BE2C (cell line): Measurements from ENCODE around the gene MDM4.
"Not testable (repeated sequence)": the region's sequence is repeated elsewhere in the genome, so short reads cannot be mapped to it uniquely, and the experiment has no call there.

ENCODE experiments used
- DNase-seq: peaks from one replicate; pipeline ENCODE4 v3.0.0-alpha.2; 2020
- H3K27me3 ChIP-seq: fragments of 250-450 bp; sonication (Bioruptor Pico); 2 replicates; pipeline ENCODE4 v1.5.1; 2020; ENCODE audit warnings: mild to moderate bottlenecking
- H3K36me3 ChIP-seq: fragments of 250-450 bp; sonication (Bioruptor Pico); 2 replicates; pipeline ENCODE4 v1.5.1; 2020; ENCODE audit warnings: mild to moderate bottlenecking
- H3K4me1 ChIP-seq: fragments of 250-450 bp; sonication (Bioruptor Pico); 2 replicates; pipeline ENCODE4 v1.5.1; 2020
- H3K4me3 ChIP-seq: 2 replicates; pipeline ENCODE4 v1.5.1; 2011; ENCODE audit warnings: low read depth, low read length
- H3K9me3 ChIP-seq: fragments of 250-450 bp; sonication (Bioruptor Pico); 2 replicates; pipeline ENCODE4 v1.5.1; 2020
- TF ChIP-seq, protein P1 (sequence below): IDR thresholded peaks from 2 replicates; pipeline ENCODE4 v1.5.1; 2012; ENCODE audit warnings: mild to moderate bottlenecking, low read depth, low read length

MDM4 gene

GRCh38 chr1:204483791-204484190 lies 32.4 kb upstream of the MDM4 start:
- DNase-seq, result no peak
- Histone ChIP-seq H3K4me1 (peaks cover 9% of the 10 kb centered on the region), H3K27me3 (no peaks in the 10 kb centered on the region), H3K4me3 (no peak overlapping the region), H3K9me3 (no peaks in the 10 kb centered on the region), H3K36me3 (no peaks in the 10 kb centered on the region)
- TF ChIP-seq, protein P1, sequence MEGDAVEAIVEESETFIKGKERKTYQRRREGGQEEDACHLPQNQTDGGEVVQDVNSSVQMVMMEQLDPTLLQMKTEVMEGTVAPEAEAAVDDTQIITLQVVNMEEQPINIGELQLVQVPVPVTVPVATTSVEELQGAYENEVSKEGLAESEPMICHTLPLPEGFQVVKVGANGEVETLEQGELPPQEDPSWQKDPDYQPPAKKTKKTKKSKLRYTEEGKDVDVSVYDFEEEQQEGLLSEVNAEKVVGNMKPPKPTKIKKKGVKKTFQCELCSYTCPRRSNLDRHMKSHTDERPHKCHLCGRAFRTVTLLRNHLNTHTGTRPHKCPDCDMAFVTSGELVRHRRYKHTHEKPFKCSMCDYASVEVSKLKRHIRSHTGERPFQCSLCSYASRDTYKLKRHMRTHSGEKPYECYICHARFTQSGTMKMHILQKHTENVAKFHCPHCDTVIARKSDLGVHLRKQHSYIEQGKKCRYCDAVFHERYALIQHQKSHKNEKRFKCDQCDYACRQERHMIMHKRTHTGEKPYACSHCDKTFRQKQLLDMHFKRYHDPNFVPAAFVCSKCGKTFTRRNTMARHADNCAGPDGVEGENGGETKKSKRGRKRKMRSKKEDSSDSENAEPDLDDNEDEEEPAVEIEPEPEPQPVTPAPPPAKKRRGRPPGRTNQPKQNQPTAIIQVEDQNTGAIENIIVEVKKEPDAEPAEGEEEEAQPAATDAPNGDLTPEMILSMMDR, result no peak

- H3K4me1 ChIP-seq, H3K9me3 ChIP-seq, DNase-seq, H3K36me3 ChIP-seq, H3K4me3 ChIP-seq, H3K27me3 ChIP-seq: not testable (repeated sequence)
Measured at GRCh38 chr1:204486513-204487255, 29.5 kb upstream of the MDM4 start.

GRCh38 chr1:204487256-204487615 lies 29.0 kb upstream of the MDM4 start:
- H3K27me3 ChIP-seq, result no peaks in the 10 kb centered on the region
- no peak for DNase-seq
- no peaks in the 10 kb centered on the region for H3K4me1 ChIP-seq
- TF ChIP-seq, protein P1, result no peak
- H3K9me3 ChIP-seq, result no peaks in the 10 kb centered on the region
- H3K4me3 ChIP-seq, result no peak overlapping the region
- no peaks in the 10 kb centered on the region for H3K36me3 ChIP-seq

DNA sequence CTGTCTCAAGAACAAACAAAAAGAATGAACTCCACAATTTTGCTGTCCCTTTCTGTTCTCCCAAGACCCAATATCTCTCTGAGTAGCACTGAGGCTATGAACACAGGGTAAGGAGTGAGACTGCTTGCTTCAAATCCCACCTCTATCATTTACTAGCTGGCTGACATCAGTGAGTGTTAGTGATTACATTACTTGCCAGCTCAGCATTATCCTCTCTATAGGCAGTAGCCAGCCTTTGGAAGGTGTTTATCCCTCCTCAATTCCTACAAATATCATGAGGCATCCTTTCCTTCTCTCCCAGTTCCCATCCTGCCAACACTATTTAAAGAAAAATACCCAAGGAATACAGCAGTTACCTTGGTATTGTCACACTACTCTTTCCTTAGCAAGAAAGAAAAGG lies 24.6 kb upstream of the MDM4 start:
- TF ChIP-seq, protein P1, result no peak
- no peak overlapping the region for H3K4me3 ChIP-seq
- H3K27me3 ChIP-seq, result no peaks in the 10 kb centered on the region
- DNase-seq, result no peak
- no peaks in the 10 kb centered on the region for H3K9me3 ChIP-seq
- no peaks in the 10 kb centered on the region for H3K4me1 ChIP-seq
- no peaks in the 10 kb centered on the region for H3K36me3 ChIP-seq

GRCh38 chr1:204493145-204493983 lies 22.8 kb upstream of the MDM4 start:
- no peaks in the 10 kb centered on the region for H3K9me3 ChIP-seq
- no peaks in the 10 kb centered on the region for H3K36me3 ChIP-seq
- peak; percentile 41 for DNase-seq
- H3K4me1 ChIP-seq, result no peaks in the 10 kb centered on the region
- H3K4me3 ChIP-seq, result peak overlapping the region; percentile 85
- TF ChIP-seq, protein P1, result no peak
- H3K27me3 ChIP-seq, result no peaks in the 10 kb centered on the region

DNA sequence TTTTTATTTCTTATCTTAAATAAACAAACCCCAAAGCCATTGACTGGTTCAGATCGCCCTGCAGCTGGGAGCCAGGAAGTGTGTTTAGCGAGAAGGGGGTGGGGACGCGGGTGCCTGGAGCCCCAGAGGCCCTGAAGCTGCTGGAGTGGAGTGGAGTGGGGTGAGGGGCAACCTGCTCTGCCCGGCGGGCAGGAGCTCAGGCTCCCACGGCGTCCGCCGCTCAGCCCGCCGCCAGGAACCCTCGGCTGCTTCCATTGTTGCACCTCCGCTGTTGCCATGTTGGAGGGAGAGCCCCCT lies 22.3 kb upstream of the MDM4 start:
- peak; percentile 83 for DNase-seq
- H3K4me1 ChIP-seq, result no peaks in the 10 kb centered on the region
- H3K4me3 ChIP-seq, result peak overlapping the region; percentile 85
- H3K9me3 ChIP-seq, result no peaks in the 10 kb centered on the region
- TF ChIP-seq, protein P1, result no peak
- H3K36me3 ChIP-seq, result no peaks in the 10 kb centered on the region
- no peaks in the 10 kb centered on the region for H3K27me3 ChIP-seq
